NK-92 (cell line): Measurements from ENCODE around the gene SNN.

Source experiments
- DNase-seq: peaks from one replicate; lab custom pipeline; 2025; ENCODE audit not compliant: unreplicated experiment; lab: John Stamatoyannopoulos, UW

SNN gene

GRCh38 chr16:11635113-11635652, 33.1 kb upstream of the SNN start:
- no peak for DNase-seq

GRCh38 chr16:11635679-11636171, 32.5 kb upstream of the SNN start:
- no peak for DNase-seq

DNA sequence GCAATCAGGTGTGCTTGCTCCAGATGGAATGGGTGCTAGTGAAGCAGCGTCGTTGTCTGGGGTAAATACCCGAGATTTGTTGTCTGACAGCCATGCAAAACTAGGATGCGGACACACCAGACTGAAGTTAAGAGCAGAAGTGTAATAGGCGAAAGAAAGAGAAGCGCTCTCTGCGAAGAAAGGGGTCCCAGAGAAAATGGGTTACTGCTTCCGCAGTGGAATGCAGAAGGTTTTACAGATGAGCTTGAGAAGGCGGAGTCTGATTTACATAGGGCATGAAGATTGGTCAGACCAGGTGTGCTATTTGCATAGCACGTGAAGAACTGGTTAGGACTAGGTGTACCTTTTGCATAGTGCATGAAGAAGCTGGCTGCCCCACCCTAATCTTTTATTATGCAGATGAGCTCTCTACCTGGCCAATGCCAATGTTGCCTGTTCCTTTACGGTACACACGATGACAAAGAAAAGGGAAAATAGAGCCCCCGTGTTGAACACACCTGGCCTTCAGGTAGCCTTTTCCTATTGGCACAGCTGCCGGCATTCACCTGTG, 32.0 kb upstream of the SNN start:
- no peak for DNase-seq

- no peak for DNase-seq
Observed at GRCh38 chr16:11637320-11637719, 30.9 kb upstream of the SNN start.

GRCh38 chr16:11638140-11638539, 30.1 kb upstream of the SNN start:
- no peak for DNase-seq

DNA sequence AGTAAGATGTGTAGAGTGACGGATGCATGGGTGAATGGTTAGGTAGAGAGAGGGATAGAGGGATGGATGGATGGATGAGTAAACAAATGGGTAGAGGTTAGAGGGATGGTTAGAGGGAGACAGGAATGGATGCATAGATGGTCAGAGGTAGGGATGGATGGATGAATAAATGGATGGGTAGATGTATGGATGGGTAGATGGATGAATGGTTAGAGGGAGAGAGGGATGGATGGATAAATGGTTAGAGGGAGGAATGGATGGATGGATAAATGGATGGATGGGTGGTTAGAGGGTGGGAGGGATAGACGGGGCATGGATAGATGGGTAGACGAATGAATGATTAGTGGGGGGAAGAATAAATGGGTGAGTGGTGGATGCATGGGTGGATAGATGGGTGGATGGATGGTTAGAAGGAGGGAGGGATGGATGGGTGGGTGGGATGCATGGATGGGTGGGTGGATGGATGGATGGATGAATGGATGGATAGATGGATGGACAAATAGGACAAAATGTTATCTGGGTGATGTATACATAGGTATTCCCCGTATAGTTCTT, 29.2 kb upstream of the SNN start:
- DNase-seq: no peak

- DNase-seq: no peak
Observed at GRCh38 chr16:11639925-11640899, 28.0 kb upstream of the SNN start.

GRCh38 chr16:11640987-11641817, 27.1 kb upstream of the SNN start:
- no peak for DNase-seq

DNA sequence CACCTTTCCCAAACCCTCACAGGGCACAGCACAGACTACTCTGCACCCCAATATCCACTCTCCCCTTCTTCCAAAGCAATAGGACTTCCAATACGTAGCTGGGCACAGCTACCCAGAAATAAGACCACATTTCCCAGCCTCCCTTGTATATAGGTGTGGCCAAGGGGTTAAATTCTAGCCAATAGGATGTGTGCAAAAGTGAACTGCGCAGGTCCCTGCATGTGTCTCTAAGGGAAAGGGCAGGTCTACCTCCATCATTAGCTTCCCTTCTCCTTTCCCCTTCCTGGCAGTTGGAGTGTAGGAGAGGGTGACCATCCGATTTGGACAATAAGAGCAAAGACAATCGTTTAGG, 25.5 kb upstream of the SNN start:
- DNase-seq: no peak

- DNase-seq: no peak
Observed at GRCh38 chr16:11649276-11649675, 19.0 kb upstream of the SNN start.

DNA sequence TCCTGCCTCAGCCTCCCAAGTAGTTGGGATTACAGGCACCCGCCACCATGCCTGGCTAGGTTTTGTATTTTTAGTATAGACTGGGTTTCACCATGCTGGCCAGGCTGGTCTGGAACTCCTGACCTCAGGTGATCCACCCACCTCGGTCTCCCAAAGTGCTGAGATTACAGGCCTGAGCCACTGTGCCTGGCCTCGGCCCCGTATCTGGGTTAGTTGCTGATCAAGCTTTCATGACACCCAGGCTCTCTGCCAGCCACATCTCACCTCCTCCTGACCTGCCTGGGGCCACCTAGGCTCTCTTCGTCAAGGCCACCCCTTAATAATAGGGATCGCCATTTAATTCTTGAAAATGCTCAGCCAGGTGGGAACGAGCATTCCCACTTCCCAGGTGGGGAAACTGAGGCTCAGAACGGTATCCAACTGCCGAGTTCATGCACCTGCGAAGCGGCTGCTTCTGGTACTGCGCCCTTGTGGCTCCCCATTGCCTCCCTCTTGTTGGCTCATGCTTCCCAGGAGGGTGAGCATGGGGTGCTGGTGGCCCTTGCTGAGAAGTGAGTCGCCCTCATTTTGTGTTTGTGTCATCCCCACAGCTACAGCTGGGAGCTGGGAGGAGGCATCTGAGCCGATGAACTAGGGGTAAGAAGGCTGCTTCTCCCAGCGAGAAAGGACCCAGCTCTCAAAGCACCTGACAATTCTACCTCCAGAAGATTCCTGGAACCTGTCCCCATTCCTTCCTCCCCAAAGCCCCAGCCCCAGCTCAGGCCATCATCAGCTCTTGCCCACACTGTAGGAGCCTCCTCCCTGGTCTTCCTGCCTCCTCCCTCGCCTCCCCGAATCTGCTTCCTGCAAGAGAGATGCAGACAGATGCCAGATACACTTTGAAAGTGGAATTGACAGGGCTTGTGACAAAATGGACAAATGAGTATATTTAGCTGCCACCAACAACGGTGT, 17.3 kb upstream of the SNN start:
- no peak for DNase-seq

- DNase-seq: no peak
Observed at GRCh38 chr16:11651796-11652195, 16.5 kb upstream of the SNN start.

DNA sequence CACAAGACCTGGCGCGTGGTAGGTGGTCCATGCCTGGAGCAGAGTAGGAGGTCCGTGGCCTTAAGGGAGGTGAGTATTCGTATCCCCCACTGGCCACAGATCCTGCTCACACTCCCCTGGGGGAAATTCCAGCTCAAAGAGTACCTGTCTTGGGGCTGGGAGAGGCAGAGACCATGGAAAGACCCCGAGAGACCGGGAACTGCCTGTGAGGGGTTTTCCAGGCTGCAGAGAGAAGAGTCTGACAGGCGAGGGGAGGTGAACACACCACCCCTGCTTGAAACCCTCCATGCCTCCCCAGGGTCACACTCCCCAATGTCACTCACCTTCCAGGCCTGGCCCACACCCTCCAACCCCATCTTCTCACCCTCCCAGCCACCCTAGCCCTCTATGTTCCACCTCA, 12.6 kb upstream of the SNN start:
- no peak for DNase-seq

DNA sequence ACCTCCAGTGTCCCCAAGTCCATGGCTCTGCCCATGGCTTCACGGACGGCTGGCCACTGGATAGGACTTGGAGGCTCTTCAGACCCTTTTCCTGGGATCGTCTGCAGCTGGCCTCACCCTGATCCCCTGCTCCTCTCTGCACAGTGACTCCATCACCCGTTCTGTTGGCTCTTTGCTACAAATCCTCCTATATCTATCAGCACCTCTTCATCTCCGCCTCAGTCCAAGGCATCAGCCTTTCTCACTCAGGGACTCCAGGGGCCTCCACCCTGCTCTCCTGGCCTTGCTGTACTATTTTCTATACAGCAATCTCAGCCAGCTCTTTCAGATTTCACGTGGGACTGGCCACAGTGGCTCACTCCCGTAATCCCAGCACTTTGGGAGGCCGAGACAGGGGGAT, 10.7 kb upstream of the SNN start:
- DNase-seq: no peak

GRCh38 chr16:11658896-11659708, 9.2 kb upstream of the SNN start:
- no peak for DNase-seq

- no peak for DNase-seq
Observed at GRCh38 chr16:11660565-11660964, 7.7 kb upstream of the SNN start.

- DNase-seq: no peak
Observed at GRCh38 chr16:11662582-11662981, 5.7 kb upstream of the SNN start.

DNA sequence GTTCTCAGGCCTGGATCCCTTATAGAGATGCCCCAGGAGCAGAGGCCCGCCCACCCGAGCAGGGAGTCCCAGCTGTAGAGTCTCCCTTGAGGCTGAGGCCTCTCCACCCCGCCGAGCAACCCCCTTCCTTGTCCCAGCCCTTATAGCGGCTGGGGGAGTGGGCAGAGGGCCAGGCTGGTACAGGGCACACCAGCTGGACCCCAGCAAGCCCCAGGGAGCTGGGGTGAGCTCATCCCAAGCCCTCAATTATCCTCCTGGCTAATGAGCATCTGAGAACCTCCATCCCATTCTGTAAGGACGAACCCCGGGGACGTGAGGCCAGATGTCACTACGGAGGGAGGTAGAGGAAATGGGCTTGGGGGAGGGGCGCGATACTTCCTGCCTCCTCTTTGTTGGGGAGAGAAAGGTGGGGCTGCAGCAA, 3.2 kb upstream of the SNN start:
- DNase-seq: no peak
